ENCODE measurements around the gene PIGO. TPM values are rescaled to one million over a fixed set of nuclear protein-coding genes. Genes with fewer than 3 reads are reported as not detected.

PIGO gene
- total and polyA plus RNA-seq, 9 of the 15 experiments (the other 6 are each of a cell fraction or from before 2014, with no cell fraction given) = 5.4 to 13.7 (median 9.7) TPM

GRCh38 chr9:35106343-35106730 lies 9.9 kb upstream of the PIGO start:
- Histone ChIP-seq H3K27me3 (ENCODE audit: control insufficient read depth in 2 of 2, insufficient read depth in 2 of 2, low read length in 2 of 2) (no peaks in the 10 kb centered on the region), H3K9me3 (replicated peaks; ENCODE audit: control insufficient read depth, insufficient read depth, low read depth, low read length) (no peaks in the 10 kb centered on the region), H3K4me2 (ENCODE audit: insufficient read depth, low read length) (no peak overlapping the region), H4K20me1 (replicated peaks; ENCODE audit: control insufficient read depth, insufficient read depth, low read length) (no peaks in the 10 kb centered on the region), H3K27ac (ENCODE audit: extremely low read depth, low read depth, low read length) (no peak overlapping the region), H3K36me3 (ENCODE audit: control insufficient read depth, insufficient read depth, low read length) (peaks cover 37% of the 10 kb centered on the region; the same call in 2 of the 3 replicates), H3K9ac (ENCODE audit: insufficient read depth in 1 of 2, low read depth in 2 of 2, low read length in 2 of 2) (no peak overlapping the region), H2AFZ (ENCODE audit: low read depth, low read length) (no peak overlapping the region), H3K4me3 (no peak overlapping the region), H3K79me2 (ENCODE audit: control insufficient read depth, insufficient read depth, low read length) (peaks cover 37% of the 10 kb centered on the region), H3K4me1 (replicated peaks in 1 of 2; ENCODE audit: control insufficient read depth in 2 of 2, insufficient read depth in 2 of 2, low read length in 2 of 2) (peaks cover 38 to 47% of the 10 kb centered on the region in 2 experiments), H3K9me1 (ENCODE audit: control insufficient read depth, insufficient read depth, low read length) (no peaks in the 10 kb centered on the region)
- FAIRE-seq = no peak
- intact Hi-C loops (cut with micrococcal nuclease) (no loop called here), in situ Hi-C loops (cut with MboI) (no loop called here)
- POLR2A ChIA-PET = no interaction called here
- TF ChIP-seq RAD21 (CRISPR knock-in tag; conservative IDR thresholded peaks at IDR 0.05 in 1 of 2, IDR thresholded peaks at IDR 0.05 in 1 of 2) (no peak), FOXK2 (conservative IDR thresholded peaks at IDR 0.05 in 1 of 2, IDR thresholded peaks at IDR 0.05 in 1 of 2; ENCODE audit: low read depth in 2 of 2) (no peak), BHLHE40 (IDR thresholded peaks at IDR 0.05; ENCODE audit: low read length) (no peak), SMAD3 (CRISPR knock-in tag; conservative IDR thresholded peaks at IDR 0.05) (no peak), MECOM (CRISPR knock-in tag; IDR thresholded peaks at IDR 0.05) (no peak), KDM4B (IDR thresholded peaks at IDR 0.05; ENCODE audit: borderline replicate concordance in 2 of 2, low read depth in 1 of 2) (no peak), SMAD4 (CRISPR knock-in tag; conservative IDR thresholded peaks at IDR 0.05) (no peak), USF2 (CRISPR knock-in tag; IDR thresholded peaks at IDR 0.05) (no peak), ZNF3 (CRISPR knock-in tag; IDR thresholded peaks at IDR 0.05) (no peak), AFF4 (CRISPR knock-in tag; IDR thresholded peaks at IDR 0.05) (no peak), ZKSCAN8 (CRISPR knock-in tag; IDR thresholded peaks at IDR 0.05) (no peak), KDM5B (IDR thresholded peaks at IDR 0.05; ENCODE audit: insufficient replicate concordance, low read depth, low read length) (no peak)
- no peak for ATAC-seq
- WGBS (ENCODE audit: insufficient coverage, low coverage, missing lambda C conversion rate) = 93% methylated on average over 2 of the region's 7 CpGs
- no peak for DNase-seq (ENCODE audit: extremely low read depth in 1 of 4, low spot score in 3 of 4)
- CTCF ChIA-PET (ENCODE audit: low intra/inter-chr PET ratio) = no interaction called here
- BruUV-seq (replicated peaks) = no TSS peak

Data from K562 (cell line).